Activated gamma-delta T cell treated with Interleukin-2 at 50 U/mL for 16 hours (primary cell): ENCODE measurements around the gene CBLC.

Experiments
- DNase-seq: peaks from one replicate; pipeline ENCODE4 v3.0.0-alpha.2; 2020

Gene CBLC, protein sequence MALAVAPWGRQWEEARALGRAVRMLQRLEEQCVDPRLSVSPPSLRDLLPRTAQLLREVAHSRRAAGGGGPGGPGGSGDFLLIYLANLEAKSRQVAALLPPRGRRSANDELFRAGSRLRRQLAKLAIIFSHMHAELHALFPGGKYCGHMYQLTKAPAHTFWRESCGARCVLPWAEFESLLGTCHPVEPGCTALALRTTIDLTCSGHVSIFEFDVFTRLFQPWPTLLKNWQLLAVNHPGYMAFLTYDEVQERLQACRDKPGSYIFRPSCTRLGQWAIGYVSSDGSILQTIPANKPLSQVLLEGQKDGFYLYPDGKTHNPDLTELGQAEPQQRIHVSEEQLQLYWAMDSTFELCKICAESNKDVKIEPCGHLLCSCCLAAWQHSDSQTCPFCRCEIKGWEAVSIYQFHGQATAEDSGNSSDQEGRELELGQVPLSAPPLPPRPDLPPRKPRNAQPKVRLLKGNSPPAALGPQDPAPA

DNA sequence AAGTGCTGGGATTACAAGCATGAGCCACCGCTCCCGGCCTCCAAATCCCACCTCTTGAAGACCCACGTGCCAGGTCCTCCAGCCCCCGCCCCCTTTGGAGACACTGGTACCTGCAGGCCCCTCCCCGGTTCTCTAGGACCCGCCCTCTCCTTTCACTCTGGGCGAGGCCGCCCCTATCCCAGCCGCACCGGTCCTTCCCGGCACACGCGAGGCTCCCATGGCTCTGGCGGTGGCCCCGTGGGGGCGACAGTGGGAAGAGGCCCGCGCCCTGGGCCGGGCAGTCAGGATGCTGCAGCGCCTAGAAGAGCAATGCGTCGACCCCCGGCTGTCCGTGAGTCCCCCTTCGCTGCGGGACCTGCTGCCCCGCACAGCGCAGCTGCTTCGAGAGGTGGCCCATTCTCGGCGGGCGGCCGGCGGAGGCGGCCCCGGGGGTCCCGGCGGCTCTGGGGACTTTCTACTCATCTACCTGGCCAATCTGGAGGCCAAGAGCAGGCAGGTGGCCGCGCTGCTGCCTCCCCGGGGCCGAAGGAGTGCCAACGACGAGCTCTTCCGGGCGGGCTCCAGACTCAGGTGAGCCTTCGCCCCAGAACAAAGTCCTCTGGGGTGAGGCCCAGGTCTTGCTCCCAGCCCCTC lies at the start of gene CBLC:
TSS of gene CBLC (plus strand) at position 176 of the 633 bp plus-strand sequence. CDS start at position 218, 42 bp downstream.
- no peak for DNase-seq

- DNase-seq: no peak
Observed at GRCh38 chr19:44728178-44728577, 49.5 kb upstream of the CBLC start.

GRCh38 chr19:44729516-44730033 lies 48.1 kb upstream of the CBLC start:
- DNase-seq: no peak

- no peak for DNase-seq
Observed at GRCh38 chr19:44731081-44731480, 46.6 kb upstream of the CBLC start.

GRCh38 chr19:44731622-44732021 lies 46.1 kb upstream of the CBLC start:
- no peak for DNase-seq

DNA sequence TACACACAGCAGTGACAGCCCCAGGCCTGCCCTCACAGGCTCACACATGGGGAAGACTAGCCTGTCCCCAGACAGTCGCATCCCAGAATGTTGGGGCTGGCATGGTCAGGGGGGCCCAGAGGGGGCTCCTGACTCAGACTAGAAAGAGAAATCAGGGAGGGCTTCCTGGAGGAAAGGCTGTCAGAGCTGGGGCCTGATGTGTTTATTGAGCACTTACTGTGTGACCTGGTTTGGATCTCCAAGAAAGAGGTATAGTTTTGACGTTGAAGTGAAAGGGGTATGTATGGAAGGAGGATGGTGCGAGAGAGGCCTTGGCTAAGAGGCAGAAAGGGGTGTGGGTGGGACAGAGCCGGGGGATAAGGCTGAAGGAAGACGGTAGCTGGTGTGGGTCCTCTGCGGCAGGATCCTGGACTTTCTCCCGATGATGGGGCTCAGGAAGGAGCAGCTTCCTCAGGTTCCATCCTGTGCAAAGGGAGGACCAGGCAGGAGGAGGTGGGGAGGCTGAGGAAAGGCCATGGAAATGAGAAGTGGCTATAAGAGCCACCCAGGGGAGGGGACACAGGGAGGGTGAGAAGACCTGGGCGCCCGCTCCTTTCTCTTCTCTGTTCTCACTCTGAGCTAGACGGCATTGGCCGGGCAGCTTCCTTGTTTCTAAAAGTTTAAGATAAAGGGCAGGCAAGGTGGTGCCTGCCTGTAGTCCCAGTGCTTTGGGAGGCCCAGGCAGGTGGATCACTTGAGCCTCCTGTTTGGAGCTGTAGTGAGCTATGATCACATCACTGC lies 45.3 kb upstream of the CBLC start:
- no peak for DNase-seq

GRCh38 chr19:44734357-44734756 lies 43.3 kb upstream of the CBLC start:
- no peak for DNase-seq

GRCh38 chr19:44735011-44735410 lies 42.7 kb upstream of the CBLC start:
- DNase-seq: no peak

GRCh38 chr19:44737238-44738071 lies 40.2 kb upstream of the CBLC start:
- no peak for DNase-seq

DNA sequence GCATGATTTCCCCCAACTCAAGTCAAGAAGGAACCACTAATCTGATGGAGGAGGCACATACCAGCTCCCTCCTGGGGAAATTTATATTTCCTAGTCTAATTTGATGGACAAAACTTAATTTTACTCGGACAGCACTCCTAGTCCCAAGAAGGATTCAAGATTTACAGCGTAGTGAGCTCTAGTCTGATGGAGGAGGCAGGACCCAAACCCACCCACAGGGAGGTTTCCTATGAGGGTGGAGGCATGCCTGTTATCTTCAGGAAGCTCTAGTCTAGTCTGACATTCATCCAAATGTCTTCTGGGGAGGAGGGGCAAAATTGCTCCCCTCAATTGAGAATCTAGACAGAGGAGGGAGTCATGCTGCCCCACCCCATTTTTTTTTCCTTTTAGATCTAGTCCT lies 39.6 kb upstream of the CBLC start:
- no peak for DNase-seq

- DNase-seq: no peak
Observed at GRCh38 chr19:44738603-44739558, 38.8 kb upstream of the CBLC start.

DNA sequence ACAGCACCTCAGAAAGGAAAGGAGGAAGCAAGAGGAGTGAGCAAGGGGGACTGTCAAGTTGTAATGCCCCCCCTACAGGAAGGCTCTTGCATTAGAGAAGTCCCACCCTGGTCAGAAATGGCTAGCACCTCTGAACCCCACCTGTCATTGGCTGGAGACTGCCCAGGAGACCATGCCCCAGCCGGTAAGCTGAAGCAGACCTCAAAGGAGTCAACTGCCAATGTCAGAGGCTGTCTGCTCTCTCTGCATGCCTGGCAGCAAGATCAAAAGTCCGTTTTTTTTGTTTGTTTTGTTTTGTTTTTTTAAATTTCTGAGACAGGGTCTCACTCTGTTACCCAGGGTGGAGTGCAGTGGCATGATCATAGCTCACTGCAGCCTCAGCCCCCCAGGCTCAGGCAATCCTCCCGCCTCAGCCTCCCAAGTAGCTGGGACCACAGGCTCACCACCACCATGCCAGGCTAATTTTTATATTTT lies 37.3 kb upstream of the CBLC start:
- no peak for DNase-seq

- no peak for DNase-seq
Observed at GRCh38 chr19:44741258-44741731, 36.4 kb upstream of the CBLC start.

DNA sequence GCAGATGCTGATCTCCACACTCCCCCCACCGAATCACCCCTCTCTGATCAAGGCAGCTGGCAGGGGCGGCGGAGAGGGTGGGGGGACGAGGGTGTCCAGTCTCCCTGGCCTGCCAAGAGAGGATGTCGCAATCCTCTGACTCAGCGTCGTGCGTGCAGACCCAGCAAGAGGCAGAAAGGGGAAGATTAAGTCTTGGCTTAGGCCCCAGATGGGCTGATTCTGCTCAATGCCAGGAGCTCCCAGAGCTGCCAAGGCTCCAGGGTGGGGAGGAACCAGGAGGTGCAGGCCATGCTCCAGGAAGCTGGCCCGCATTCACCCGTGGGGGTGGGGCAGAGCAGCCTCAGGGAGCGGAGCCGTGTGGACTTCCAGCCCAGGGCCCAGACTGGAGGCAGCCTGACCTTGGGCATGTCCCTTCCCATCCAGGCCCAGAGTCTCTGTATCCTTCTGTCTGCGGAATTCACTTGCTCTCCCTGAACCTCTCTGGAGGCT lies 35.8 kb upstream of the CBLC start:
- no peak for DNase-seq

DNA sequence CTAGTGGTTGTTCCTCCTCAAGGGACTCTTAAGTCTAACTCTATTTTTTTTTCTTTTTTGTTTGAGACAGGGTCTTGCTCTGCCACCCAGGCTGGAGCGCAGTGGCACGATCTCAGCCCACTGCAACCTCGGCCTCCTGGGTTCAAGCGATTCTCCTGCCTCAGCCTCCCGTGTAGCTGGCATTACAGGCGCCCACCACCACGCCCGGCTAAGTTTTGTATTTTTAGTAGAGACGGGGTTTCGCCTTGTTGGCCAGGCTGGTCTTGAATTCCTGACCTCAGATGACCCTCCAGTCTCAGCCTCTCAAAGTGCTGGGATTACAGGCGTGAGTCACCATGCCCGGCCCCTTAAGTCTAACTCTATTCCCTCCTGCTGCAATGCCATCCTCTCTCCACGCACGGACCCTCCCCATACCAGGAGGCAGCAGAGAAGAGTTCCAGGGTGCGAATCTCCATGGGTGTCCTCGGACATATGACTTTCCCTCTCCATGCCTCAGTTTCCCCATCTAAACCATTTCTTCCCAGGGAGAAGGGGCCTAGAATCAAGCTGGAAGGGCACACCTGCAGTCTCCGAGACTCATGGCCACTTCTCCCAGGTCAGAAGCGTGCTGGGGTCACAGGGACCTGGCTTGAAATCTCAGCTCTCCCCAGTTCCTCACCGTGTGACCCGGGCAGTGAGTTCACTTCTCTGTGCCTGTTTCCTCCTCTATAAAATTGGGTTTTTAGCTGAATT lies 35.2 kb upstream of the CBLC start:
- no peak for DNase-seq

DNA sequence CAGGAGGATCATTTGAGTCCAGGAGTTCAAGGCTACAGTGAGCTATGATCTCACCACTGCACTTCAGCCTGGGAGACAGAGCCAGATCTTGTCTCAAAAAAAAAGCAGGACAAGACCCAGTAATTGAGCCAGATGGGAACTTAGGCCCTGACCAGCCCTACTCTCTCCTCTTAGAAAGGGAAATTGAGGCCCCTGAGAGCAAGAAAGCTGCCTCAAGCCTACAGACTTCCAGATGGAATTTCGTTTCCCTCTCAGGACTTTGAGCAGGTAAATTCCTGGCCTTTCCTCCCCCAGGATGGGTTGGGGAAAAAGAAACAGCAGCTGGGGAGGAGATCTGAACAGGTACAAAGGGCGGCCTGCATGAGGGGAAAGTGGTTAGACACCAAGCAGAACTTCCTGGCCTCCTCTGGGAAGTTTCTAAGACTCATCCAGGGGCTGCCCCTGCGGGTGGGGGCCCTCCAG lies 32.8 kb upstream of the CBLC start:
- DNase-seq: no peak

DNA sequence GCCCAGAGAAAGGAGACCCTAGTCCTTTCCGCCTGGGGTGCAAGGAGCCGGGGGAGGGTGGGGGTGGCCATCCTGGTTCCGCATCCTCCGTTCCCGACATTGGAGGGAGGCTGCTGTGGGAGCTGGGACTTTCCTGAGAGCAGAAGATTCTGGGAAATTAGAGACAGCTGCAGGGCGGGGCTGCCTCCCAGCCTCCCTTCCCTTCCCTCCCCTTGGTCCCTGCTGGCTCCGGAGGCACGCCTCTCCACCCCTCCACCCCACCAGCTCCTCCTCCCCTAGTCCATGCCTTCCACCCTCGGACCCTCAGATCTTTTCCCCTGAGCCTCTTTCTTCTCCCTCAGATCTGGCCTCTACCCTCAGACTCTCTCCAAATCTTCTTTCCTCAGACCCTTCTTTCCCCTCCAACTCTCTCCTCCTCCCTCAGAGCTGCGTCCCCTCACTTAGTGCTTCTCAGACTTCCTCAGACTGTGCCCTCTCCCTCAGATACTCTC lies 32.3 kb upstream of the CBLC start:
- DNase-seq: no peak

GRCh38 chr19:44745887-44746600 lies 31.6 kb upstream of the CBLC start:
- DNase-seq: no peak

- no peak for DNase-seq
Observed at GRCh38 chr19:44746616-44746945, 31.1 kb upstream of the CBLC start.
